Erythroblast (primary cell): ENCODE measurements around the gene C19orf81.
A peak's percentile ranks its signal among the peaks of the same experiment; 100 is the strongest.

ENCODE experiments used
- DNase-seq, 2 experiments: peaks; one replicate each; lab custom pipeline; 2025; lab: John Stamatoyannopoulos, UW
- GATA1 ChIP-seq: IDR thresholded peaks from 2 replicates; pipeline ENCODE4 v1.6.1; 2011; ENCODE audit warnings: low read depth, mild to moderate bottlenecking, control low read depth, low read length, moderate library complexity
- POLR2A ChIP-seq: IDR thresholded peaks from 2 replicates; pipeline ENCODE4 v1.6.1; 2011; ENCODE audit warnings: mild to moderate bottlenecking, low read length

Gene C19orf81

GRCh38 chr19:50697414-50698124 is 48.3 kb downstream of the C19orf81 start:
- TF ChIP-seq POLR2A = no peak
- TF ChIP-seq GATA1 = no peak
- no peak for DNase-seq

- DNase-seq = no peak
- TF ChIP-seq GATA1 (no peak), POLR2A (no peak)
Observed at GRCh38 chr19:50701367-50701985, 52.2 kb downstream of the C19orf81 start.

GRCh38 chr19:50702158-50702870 is 53.1 kb downstream of the C19orf81 start:
- DNase-seq = no peak

GRCh38 chr19:50702871-50703829 is 53.9 kb downstream of the C19orf81 start:
- no peak for DNase-seq

More at GRCh38 chr19:50702158-50702870, 53.1 kb downstream of the C19orf81 start:
- no peak for TF ChIP-seq POLR2A
- no peak for TF ChIP-seq GATA1

GRCh38 chr19:50703915-50704796 is 54.9 kb downstream of the C19orf81 start:
- DNase-seq = no peak
- TF ChIP-seq GATA1 (no peak), POLR2A (no peak)

More at GRCh38 chr19:50702871-50703829, 53.9 kb downstream of the C19orf81 start:
- TF ChIP-seq POLR2A (no peak), GATA1 (no peak)

GRCh38 chr19:50705422-50706019 is 56.3 kb downstream of the C19orf81 start:
- peak; percentile 32 to 46 for DNase-seq
- TF ChIP-seq POLR2A = no peak
- TF ChIP-seq GATA1 = no peak

GRCh38 chr19:50706387-50706786 is 57.1 kb downstream of the C19orf81 start:
- no peak for TF ChIP-seq POLR2A
- TF ChIP-seq GATA1 = no peak
- DNase-seq = no peak

GRCh38 chr19:50708179-50708879 is 59.1 kb downstream of the C19orf81 start:
- DNase-seq = no peak
- TF ChIP-seq POLR2A (no peak), GATA1 (no peak)
